ENCODE results near the gene TRPM6.

GRCh38 chr9:74762950-74763349 is 124.8 kb downstream of the TRPM6 start:
- 0 out of 4 replicates have a peak, but pooled peaks of 1 of the 2 experiments have one; percentile 29 for TF ChIP-seq CTCF (conservative IDR thresholded peaks at IDR 0.05; ENCODE audit: low read depth in 2 of 2)
- no peak for TF ChIP-seq EZH2 (IDR thresholded peaks at IDR 0.05; ENCODE audit: low read depth, unreplicated experiment)
- TF ChIP-seq REST (IDR thresholded peaks at IDR 0.05; ENCODE audit: unreplicated experiment), result no peak
- TF ChIP-seq POLR2AphosphoS5 (IDR thresholded peaks at IDR 0.05; ENCODE audit: low read depth), result no peak
- TF ChIP-seq ETS1 (IDR thresholded peaks at IDR 0.05), result no peak
- TF ChIP-seq JUNB (IDR thresholded peaks at IDR 0.05; ENCODE audit: unreplicated experiment), result no peak
- TF ChIP-seq EZH2phosphoT487 (IDR thresholded peaks at IDR 0.05; ENCODE audit: unreplicated experiment), result no peak
- no peak for TF ChIP-seq ZNF331 (CRISPR knock-in tag; IDR thresholded peaks at IDR 0.05; ENCODE audit: low read depth)
- no peak for TF ChIP-seq CREB1 (CRISPR knock-in tag; IDR thresholded peaks at IDR 0.05; ENCODE audit: low read depth)
- TF ChIP-seq ZNF114 (CRISPR knock-in tag; IDR thresholded peaks at IDR 0.05), result no peak
